PC-3 (cell line): ENCODE data around the gene PLCL1. TPM values are rescaled to one million over a fixed set of nuclear protein-coding genes. Genes with fewer than 3 reads are reported as not detected.

ENCODE experiments used
- ATAC-seq: fragments of 200-7000 bp; cut with Tn5 transposase; 2 replicates; pipeline ENCODE4 v1.9.1; 2020; ENCODE audit warnings: mild to moderate bottlenecking, moderate library complexity
- BruUV-seq: library from RNA; stranded (reverse); fragments of 400-500 nt; replicated peaks from 2 replicates; lab custom pipeline; 2021; lab: Mats Ljungman, UMichigan
- CTCF ChIA-PET: fragments of 300-600 bp; sonication (Branson Sonifier 250); formaldehyde crosslinking; loops from one replicate; lab custom pipeline; 2022; ENCODE audit warnings: antibody characterized with exemption; lab: Charles Lee
- POLR2A ChIA-PET: fragments of 300-600 bp; sonication (Branson Sonifier 250); formaldehyde crosslinking; loops from one replicate; lab custom pipeline; 2022; ENCODE audit warnings: antibody characterized with exemption; ENCODE audit not compliant: unreplicated experiment; lab: Charles Lee
- DNase-seq: peaks from one replicate; pipeline ENCODE4 v3.0.0-alpha.2; 2015
- H2AFZ ChIP-seq: fragments of 300-600 bp; sonication (generic); 2 replicates; pipeline ENCODE4 v1.6.0; 2016; ENCODE audit warnings: antibody characterized with exemption, low read length
- H3F3A ChIP-seq: fragments of 300-600 bp; sonication (generic); one replicate; pipeline ENCODE4 v1.6.0; 2017; ENCODE audit warnings: antibody characterized with exemption, low read length, control low read depth, mild to moderate bottlenecking; ENCODE audit not compliant: unreplicated experiment
- H3K27ac ChIP-seq: fragments of 300-600 bp; sonication (generic); 2 replicates; pipeline ENCODE4 v1.5.1; 2016; ENCODE audit warnings: mild to moderate bottlenecking, low read length
- H3K27me3 ChIP-seq: fragments of 300-600 bp; sonication (generic); 2 replicates; pipeline ENCODE4 v1.6.1; 2016; ENCODE audit warnings: low read length, mixed read lengths
- H3K36me3 ChIP-seq: fragments of 300-600 bp; sonication (generic); 2 replicates; pipeline ENCODE4 v1.6.1; 2016; ENCODE audit warnings: low read depth, mixed run types, low read length, mixed read lengths
- H3K4me1 ChIP-seq: fragments of 300-600 bp; sonication (generic); 2 replicates; pipeline ENCODE4 v1.5.1; 2016; ENCODE audit warnings: low read length; ENCODE audit not compliant: insufficient read depth
- H3K4me2 ChIP-seq: fragments of 300-600 bp; sonication (generic); 2 replicates; pipeline ENCODE4 v1.6.0; 2016; ENCODE audit warnings: low read length
- H3K4me3 ChIP-seq: fragments of 300-600 bp; sonication (generic); 2 replicates; pipeline ENCODE4 v1.5.1; 2016; ENCODE audit warnings: mild to moderate bottlenecking, low read length, mixed read lengths
- H3K79me2 ChIP-seq: fragments of 300-600 bp; sonication (generic); 2 replicates; pipeline ENCODE4 v1.6.1; 2017; ENCODE audit warnings: low read length, mixed read lengths
- H3K9ac ChIP-seq: fragments of 300-600 bp; sonication (generic); 2 replicates; pipeline ENCODE4 v1.6.0; 2016; ENCODE audit warnings: mild to moderate bottlenecking, low read length
- H3K9me2 ChIP-seq: fragments of 300-600 bp; sonication (generic); replicated peaks from 2 replicates; pipeline ENCODE4 v1.6.1; 2016; ENCODE audit warnings: mixed run types, low read length, mixed read lengths
- H3K9me3 ChIP-seq: fragments of 300-600 bp; sonication (generic); 2 replicates; pipeline ENCODE4 v1.6.1; 2016; ENCODE audit warnings: low read length, mixed read lengths
- H4K20me1 ChIP-seq: fragments of 300-600 bp; sonication (generic); 2 replicates; pipeline ENCODE4 v1.6.1; 2016; ENCODE audit warnings: low read length, mixed read lengths
- EZH2 ChIP-seq: fragments of 300-600 bp; sonication (generic); IDR thresholded peaks from one replicate; pipeline ENCODE4 v1.6.1; 2017; ENCODE audit warnings: antibody characterized with exemption, mild to moderate bottlenecking, low read length; ENCODE audit not compliant: unreplicated experiment
- EZH2phosphoT487 ChIP-seq: fragments of 300-600 bp; sonication (generic); IDR thresholded peaks from 2 replicates; pipeline ENCODE4 v1.6.1; 2018; ENCODE audit warnings: mild to moderate bottlenecking, antibody characterized with exemption, low read length, borderline replicate concordance
- intact Hi-C: fragments of 100-400 bp; cut with micrococcal nuclease; formaldehyde crosslinking; loops from 2 replicates; pipeline ENCODE4 v1.9.0; 2023
- total RNA-seq: library from RNA; depleted of rRNA; stranded (reverse); fragments of >200 nt; gene quantifications from 2 replicates; pipeline ENCODE4 v1.2.3, GENCODE V29; 2014
- TF ChIP-seq, protein P1 (sequence below): fragments of 300-600 bp; sonication (generic); conservative IDR thresholded peaks from 2 replicates; pipeline ENCODE4 v1.5.1; 2017; ENCODE audit warnings: antibody characterized with exemption, low read depth, mild to moderate bottlenecking, low read length

Gene PLCL1
- total RNA-seq, 1 experiment from 2014 or later = not detected

DNA sequence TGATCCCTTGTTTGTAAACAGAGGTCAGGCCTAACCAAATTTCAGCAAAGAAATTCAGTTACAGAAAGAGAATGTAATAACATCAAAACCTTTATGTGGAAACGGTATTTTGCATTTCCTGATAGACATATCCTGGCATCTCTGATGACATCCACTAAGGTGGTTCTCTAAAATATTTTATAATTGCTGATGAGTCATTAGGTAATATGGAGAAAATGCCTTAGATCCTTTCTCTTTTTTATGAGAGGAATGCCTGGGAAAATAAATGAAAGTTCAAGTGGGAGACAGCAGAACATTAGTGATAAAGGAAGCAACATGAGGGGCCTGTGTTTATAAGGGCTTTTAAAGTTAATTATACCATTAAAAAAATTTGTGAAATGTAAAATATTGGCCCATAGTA lies 72.6 kb downstream of the PLCL1 start:
- 0 out of 2 replicates have a peak, but pooled peaks cover 6% of the 10 kb centered on the region for H3K27me3 ChIP-seq
- ATAC-seq (no peak), DNase-seq (peak; percentile 10)
- no peak overlapping the region for H3K4me2 ChIP-seq
- ChIA-PET CTCF (no interaction called here), POLR2A (no interaction called here)
- TF ChIP-seq EZH2 (no peak), EZH2phosphoT487 (no peak)
- TF ChIP-seq, protein P1, sequence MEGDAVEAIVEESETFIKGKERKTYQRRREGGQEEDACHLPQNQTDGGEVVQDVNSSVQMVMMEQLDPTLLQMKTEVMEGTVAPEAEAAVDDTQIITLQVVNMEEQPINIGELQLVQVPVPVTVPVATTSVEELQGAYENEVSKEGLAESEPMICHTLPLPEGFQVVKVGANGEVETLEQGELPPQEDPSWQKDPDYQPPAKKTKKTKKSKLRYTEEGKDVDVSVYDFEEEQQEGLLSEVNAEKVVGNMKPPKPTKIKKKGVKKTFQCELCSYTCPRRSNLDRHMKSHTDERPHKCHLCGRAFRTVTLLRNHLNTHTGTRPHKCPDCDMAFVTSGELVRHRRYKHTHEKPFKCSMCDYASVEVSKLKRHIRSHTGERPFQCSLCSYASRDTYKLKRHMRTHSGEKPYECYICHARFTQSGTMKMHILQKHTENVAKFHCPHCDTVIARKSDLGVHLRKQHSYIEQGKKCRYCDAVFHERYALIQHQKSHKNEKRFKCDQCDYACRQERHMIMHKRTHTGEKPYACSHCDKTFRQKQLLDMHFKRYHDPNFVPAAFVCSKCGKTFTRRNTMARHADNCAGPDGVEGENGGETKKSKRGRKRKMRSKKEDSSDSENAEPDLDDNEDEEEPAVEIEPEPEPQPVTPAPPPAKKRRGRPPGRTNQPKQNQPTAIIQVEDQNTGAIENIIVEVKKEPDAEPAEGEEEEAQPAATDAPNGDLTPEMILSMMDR = no peak
- H3K27ac ChIP-seq = no peak overlapping the region
- no peaks in the 10 kb centered on the region for H3F3A ChIP-seq
- no peak overlapping the region for H3K4me3 ChIP-seq
- BruUV-seq = no TSS peak
- intact Hi-C loops = no loop called here
- no peaks in the 10 kb centered on the region for H3K36me3 ChIP-seq
- H3K79me2 ChIP-seq = no peaks in the 10 kb centered on the region
- H3K4me1 ChIP-seq = no peaks in the 10 kb centered on the region
- no peaks in the 10 kb centered on the region for H3K9me3 ChIP-seq
- H3K9me2 ChIP-seq = no peaks in the 10 kb centered on the region
- no peaks in the 10 kb centered on the region for H4K20me1 ChIP-seq
- H2AFZ ChIP-seq = no peak overlapping the region
- no peak overlapping the region for H3K9ac ChIP-seq

DNA sequence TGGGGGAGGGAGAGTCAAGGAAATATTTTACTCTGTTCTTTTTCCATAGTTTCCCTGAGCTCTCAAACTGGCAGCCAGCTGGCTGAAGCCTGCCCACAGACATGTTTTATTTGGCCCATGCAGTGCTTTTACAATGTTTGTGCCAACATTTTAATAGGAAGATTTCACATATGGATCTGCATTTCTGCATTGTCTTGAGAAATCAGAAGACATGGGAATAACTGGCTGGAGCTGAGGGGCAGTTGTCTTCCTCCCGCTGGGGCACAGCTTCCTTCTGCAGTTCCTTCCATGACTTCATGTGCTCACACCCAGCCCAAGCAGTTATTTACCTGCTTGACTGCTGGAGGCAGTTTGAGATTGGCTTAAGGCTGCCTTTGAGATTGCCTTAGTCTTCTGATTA lies 74.4 kb downstream of the PLCL1 start:
- H3K9me2 ChIP-seq = no peaks in the 10 kb centered on the region
- ATAC-seq (no peak), DNase-seq (no peak)
- no peak overlapping the region for H3K4me2 ChIP-seq
- intact Hi-C loops = no loop called here
- H2AFZ ChIP-seq = no peak overlapping the region
- H3F3A ChIP-seq = no peaks in the 10 kb centered on the region
- H3K9ac ChIP-seq = no peak overlapping the region
- TF ChIP-seq, protein P1 = no peak
- no peak for TF ChIP-seq EZH2
- TF ChIP-seq EZH2phosphoT487 = no peak
- H3K79me2 ChIP-seq = no peaks in the 10 kb centered on the region
- H3K9me3 ChIP-seq = no peaks in the 10 kb centered on the region
- no peak overlapping the region for H3K4me3 ChIP-seq
- H3K36me3 ChIP-seq = no peaks in the 10 kb centered on the region
- 0 out of 2 replicates have a peak, but pooled peaks cover 4% of the 10 kb centered on the region for H3K27me3 ChIP-seq
- ChIA-PET CTCF (no interaction called here), POLR2A (no interaction called here)
- no TSS peak for BruUV-seq
- H4K20me1 ChIP-seq = no peaks in the 10 kb centered on the region
- H3K4me1 ChIP-seq = no peaks in the 10 kb centered on the region
- H3K27ac ChIP-seq = no peak overlapping the region

DNA sequence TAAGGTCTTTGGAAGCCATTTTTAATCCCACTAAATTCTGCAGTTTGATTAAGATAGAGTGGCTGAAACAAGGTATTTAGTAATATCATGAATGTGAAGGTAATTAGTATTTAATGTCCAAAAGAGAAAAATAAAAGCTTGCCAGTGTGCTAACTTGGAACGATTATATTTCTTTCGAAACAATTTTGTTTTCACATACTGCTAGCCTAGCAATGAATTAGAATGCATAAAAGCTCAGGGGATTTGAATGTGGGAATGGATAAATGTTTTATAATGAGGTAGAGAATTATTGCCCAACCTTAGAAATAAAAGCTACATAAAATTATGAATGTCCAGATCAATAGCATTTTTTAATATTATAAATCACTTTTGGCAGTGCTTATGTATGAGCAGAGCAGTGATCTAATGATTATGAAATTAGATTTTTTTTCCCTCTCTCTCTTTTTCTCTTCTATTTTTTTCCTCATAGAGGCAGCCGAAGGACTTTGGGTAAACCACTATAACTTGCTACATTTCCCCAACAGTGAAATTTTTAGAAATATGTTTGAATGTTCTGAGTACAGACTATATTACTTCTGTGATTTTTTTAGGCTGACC lies 75.5 kb downstream of the PLCL1 start:
- Histone ChIP-seq H3K9ac (no peak overlapping the region), H3F3A (no peaks in the 10 kb centered on the region), H3K4me1 (no peaks in the 10 kb centered on the region), H4K20me1 (no peaks in the 10 kb centered on the region), H3K36me3 (no peaks in the 10 kb centered on the region), H2AFZ (no peak overlapping the region), H3K27me3 (0 out of 2 replicates have a peak, but pooled peaks cover 4% of the 10 kb centered on the region), H3K9me2 (no peaks in the 10 kb centered on the region), H3K79me2 (no peaks in the 10 kb centered on the region), H3K4me2 (no peak overlapping the region), H3K4me3 (no peak overlapping the region), H3K9me3 (no peaks in the 10 kb centered on the region), H3K27ac (no peak overlapping the region)
- ATAC-seq (no peak), DNase-seq (no peak)
- POLR2A ChIA-PET = no interaction called here
- intact Hi-C loops = no loop called here
- BruUV-seq = no TSS peak
- TF ChIP-seq EZH2 (no peak), EZH2phosphoT487 (no peak)
- TF ChIP-seq, protein P1 = no peak
- CTCF ChIA-PET = no interaction called here
